ENCODE data around the gene WDR82. TPM values are rescaled to one million over a fixed set of nuclear protein-coding genes. Genes with fewer than 3 reads are reported as not detected.

The WDR82 gene
- total RNA-seq, 4 donors from 2014 or later = 29.7 to 44.0 (median 38.3) TPM

GRCh38 chr3:52313188-52313773 is 34.8 kb upstream of the WDR82 start:
- TF ChIP-seq POLR2A (IDR thresholded peaks at IDR 0.05) (no peak), CTCF (IDR thresholded peaks at IDR 0.05) (no peak)
- H3K27ac ChIP-seq = peak overlapping the region; percentile 8 to 71 (median 38)

GRCh38 chr3:52311576-52312119 is 33.2 kb upstream of the WDR82 start:
- Histone ChIP-seq H3K36me3 (peaks cover 0 to 5% (median 0%) of the 10 kb centered on the region in 3 donors), H3K27me3 (no peaks in the 10 kb centered on the region)

More at GRCh38 chr3:52313188-52313773, 34.8 kb upstream of the WDR82 start:
- Histone ChIP-seq H3K4me3 (no peak overlapping the region), H3K27me3 (no peaks in the 10 kb centered on the region), H3K36me3 (peaks cover 0 to 5% (median 0%) of the 10 kb centered on the region in 3 donors), H3K9me3 (no peaks in the 10 kb centered on the region), H3K4me1 (peaks cover 4 to 30% (median 14%) of the 10 kb centered on the region in 4 donors)
- DNase-seq = no peak

GRCh38 chr3:52310861-52311575 is 32.6 kb upstream of the WDR82 start:
- H3K27me3 ChIP-seq = no peaks in the 10 kb centered on the region
- H3K36me3 ChIP-seq = peaks cover 0 to 5% (median 0%) of the 10 kb centered on the region in 3 donors
- peaks cover 5 to 38% (median 16%) of the 10 kb centered on the region in 4 donors for H3K4me1 ChIP-seq
- TF ChIP-seq POLR2A (IDR thresholded peaks at IDR 0.05) (no peak), CTCF (IDR thresholded peaks at IDR 0.05) (no peak)
- no peak overlapping the region for H3K4me3 ChIP-seq
- peak overlapping the region in 1 of 4 donors; percentile 46 for H3K27ac ChIP-seq
- DNase-seq = peak in 2 of 3 donors; percentile 44 to 60
- no peaks in the 10 kb centered on the region for H3K9me3 ChIP-seq

More at GRCh38 chr3:52311576-52312119, 33.2 kb upstream of the WDR82 start:
- TF ChIP-seq POLR2A (IDR thresholded peaks at IDR 0.05) = no peak
- TF ChIP-seq CTCF (IDR thresholded peaks at IDR 0.05) = no peak
- Histone ChIP-seq H3K4me1 (peaks cover 5 to 32% (median 16%) of the 10 kb centered on the region in 4 donors), H3K27ac (peak overlapping the region in 1 of 4 donors; percentile 46), H3K9me3 (no peaks in the 10 kb centered on the region), H3K4me3 (no peak overlapping the region)
- no peak for DNase-seq

GRCh38 chr3:52308308-52308707 is 29.9 kb upstream of the WDR82 start:
- TF ChIP-seq CTCF (IDR thresholded peaks at IDR 0.05) (no peak), POLR2A (IDR thresholded peaks at IDR 0.05) (no peak)
- peak in 2 of 3 donors; percentile 60 to 72 for DNase-seq
- peaks cover 0 to 33% (median 13%) of the 10 kb centered on the region in 4 donors for H3K4me1 ChIP-seq

GRCh38 chr3:52306978-52307377 is 28.5 kb upstream of the WDR82 start:
- TF ChIP-seq POLR2A (IDR thresholded peaks at IDR 0.05) = no peak
- no peak for TF ChIP-seq CTCF (IDR thresholded peaks at IDR 0.05)
- Histone ChIP-seq H3K36me3 (peaks cover 0 to 5% (median 0%) of the 10 kb centered on the region in 3 donors), H3K4me1 (peaks cover 0 to 33% (median 13%) of the 10 kb centered on the region in 4 donors), H3K27me3 (no peaks in the 10 kb centered on the region), H3K27ac (peak overlapping the region in 3 of 4 donors; percentile 15 to 84 (median 71)), H3K9me3 (no peaks in the 10 kb centered on the region), H3K4me3 (no peak overlapping the region)
- DNase-seq = no peak

More at GRCh38 chr3:52308308-52308707, 29.9 kb upstream of the WDR82 start:
- Histone ChIP-seq H3K27me3 (no peaks in the 10 kb centered on the region), H3K4me3 (no peak overlapping the region), H3K36me3 (peaks cover 0 to 5% (median 0%) of the 10 kb centered on the region in 3 donors), H3K27ac (peak overlapping the region in 2 of 4 donors; percentile 71 to 84), H3K9me3 (no peaks in the 10 kb centered on the region)

All from Peyer's patch (tissue), 4 donors.